SJSA1 (cell line): ENCODE results near the gene IFNLR1. TPM values are rescaled to one million over a fixed set of nuclear protein-coding genes. Genes with fewer than 3 reads are reported as not detected.
A peak's percentile ranks its signal among the peaks of the same experiment; 100 is the strongest.

Source experiments
- DNase-seq, 2 experiments: peaks; one replicate each; pipeline ENCODE4 v3.0.0-alpha.2; 2015 to 2020; ENCODE audit warnings: low spot score in 2 of 2, low read depth in 1 of 2
- H3K27ac ChIP-seq: fragments of 250-450 bp; sonication (Bioruptor Pico); 2 replicates; pipeline ENCODE4 v1.5.1; 2020; ENCODE audit warnings: mild to moderate bottlenecking, moderate library complexity
- H3K27me3 ChIP-seq: fragments of 250-450 bp; sonication (Bioruptor Pico); replicated peaks from 2 replicates; pipeline ENCODE4 v1.5.1; 2020; ENCODE audit warnings: mild to moderate bottlenecking, moderate library complexity
- H3K36me3 ChIP-seq: fragments of 250-450 bp; sonication (Bioruptor Pico); 2 replicates; pipeline ENCODE4 v1.5.1; 2020; ENCODE audit warnings: mild to moderate bottlenecking
- H3K4me1 ChIP-seq: fragments of 250-450 bp; sonication (Bioruptor Pico); replicated peaks from 2 replicates; pipeline ENCODE4 v1.6.1; 2021; ENCODE audit warnings: mild to moderate bottlenecking
- H3K4me3 ChIP-seq: fragments of 250-450 bp; sonication (Bioruptor Pico); 2 replicates; pipeline ENCODE4 v1.5.1; 2020; ENCODE audit warnings: mild to moderate bottlenecking
- H3K9me3 ChIP-seq: fragments of 250-450 bp; sonication (Bioruptor Pico); replicated peaks from 2 replicates; pipeline ENCODE4 v1.5.1; 2020; ENCODE audit warnings: mild to moderate bottlenecking
- total RNA-seq: library from RNA; depleted of rRNA; stranded (reverse); fragments of >200 nt; shearing (Covaris generic); gene quantifications from 2 replicates; pipeline ENCODE4 v1.2.3, GENCODE V29; 2014

Gene IFNLR1
- total RNA-seq, 1 experiment from 2014 or later: not detected

DNA sequence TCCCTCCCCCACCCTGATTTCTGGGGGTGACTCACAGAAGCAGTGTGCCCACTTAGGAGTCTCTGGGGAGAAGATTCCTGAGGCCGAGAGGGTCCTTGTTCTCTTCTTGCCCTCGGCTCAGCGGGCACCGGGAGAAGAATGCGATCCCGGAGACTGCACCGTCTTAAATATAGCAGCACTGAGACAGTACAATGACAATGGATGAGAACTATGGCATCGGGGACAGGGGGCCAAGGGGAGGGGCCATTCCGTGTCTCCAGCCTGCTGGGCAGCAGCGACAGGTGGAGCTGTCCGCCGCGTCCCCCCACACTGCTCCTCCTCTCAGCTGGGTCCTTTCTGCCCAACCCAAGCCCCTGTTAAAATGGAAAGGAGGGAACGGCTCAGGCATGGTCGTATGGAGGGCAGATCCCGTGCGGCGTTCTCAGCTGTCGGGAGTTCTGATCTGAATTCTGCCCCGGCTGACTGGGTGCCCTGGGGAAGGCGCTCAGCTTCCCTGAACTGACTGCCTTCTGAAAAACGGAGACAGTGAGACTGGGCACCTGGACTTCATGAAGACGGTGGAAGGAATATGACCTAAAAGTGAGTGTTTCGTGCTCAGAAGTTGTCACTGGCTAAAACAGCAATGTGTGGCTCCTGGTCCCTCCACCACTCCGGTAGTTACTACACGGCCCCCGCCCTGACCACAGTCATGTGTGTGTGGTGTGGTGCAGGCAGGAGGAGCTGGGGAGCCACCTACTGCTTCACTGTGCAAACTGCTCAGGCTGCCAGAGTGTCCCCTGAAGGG, 74.9 kb downstream of the IFNLR1 start, which contains the start of gene MYOM3:
Gene MYOM3, minus strand, starts transcription at position 140 of the 784 bp plus-strand sequence. CDS start 3,499 bp downstream, outside the sequence.
- Histone ChIP-seq H3K36me3 (no peaks in the 10 kb centered on the region), H3K4me3 (no peak within 1 kb of the TSS), H3K27ac (no peak within 1 kb of the TSS), H3K4me1 (peaks cover 26% of the 10 kb centered on the region), H3K9me3 (no peaks in the 10 kb centered on the region), H3K27me3 (no peaks in the 10 kb centered on the region; the same call in 1 of the 2 replicates)
- DNase-seq: peak; percentile 40 to 71

DNA sequence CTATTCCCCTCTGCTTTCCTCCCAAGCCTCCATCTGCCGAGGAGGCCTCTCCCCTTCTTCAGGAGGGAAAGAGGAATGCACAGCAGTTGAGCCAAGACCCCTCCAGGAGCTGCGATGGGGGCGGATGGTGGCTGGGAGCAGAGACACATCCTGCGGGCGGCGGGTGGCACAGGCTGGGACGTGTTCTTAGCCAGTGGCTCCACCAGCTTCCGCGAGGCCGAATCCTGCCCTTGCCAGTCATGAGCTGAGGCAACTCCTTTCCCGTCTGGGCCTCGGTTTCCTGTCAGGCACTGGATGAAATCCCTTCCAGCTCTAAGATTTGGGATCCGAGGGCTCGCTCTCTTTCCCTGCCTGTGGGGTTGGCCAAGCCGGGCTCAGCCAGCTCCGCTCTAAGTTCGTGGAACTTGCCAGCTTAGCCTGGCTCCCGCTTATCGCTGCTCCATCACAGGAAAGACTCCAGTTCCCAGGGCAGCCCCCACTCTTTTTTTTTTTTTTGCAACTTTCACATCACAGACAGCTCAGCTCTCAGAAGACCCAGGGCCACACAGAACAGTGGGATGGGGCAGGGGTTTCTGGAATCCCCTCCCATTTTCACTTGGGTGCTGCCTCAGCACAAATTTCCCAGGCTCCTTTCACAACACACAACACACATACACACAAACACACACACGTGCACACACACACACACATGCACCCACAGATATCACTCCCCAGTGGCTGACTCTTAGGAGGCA, 75.7 kb downstream of the IFNLR1 start:
- H3K27ac ChIP-seq: no peak overlapping the region
- DNase-seq: no peak

DNA sequence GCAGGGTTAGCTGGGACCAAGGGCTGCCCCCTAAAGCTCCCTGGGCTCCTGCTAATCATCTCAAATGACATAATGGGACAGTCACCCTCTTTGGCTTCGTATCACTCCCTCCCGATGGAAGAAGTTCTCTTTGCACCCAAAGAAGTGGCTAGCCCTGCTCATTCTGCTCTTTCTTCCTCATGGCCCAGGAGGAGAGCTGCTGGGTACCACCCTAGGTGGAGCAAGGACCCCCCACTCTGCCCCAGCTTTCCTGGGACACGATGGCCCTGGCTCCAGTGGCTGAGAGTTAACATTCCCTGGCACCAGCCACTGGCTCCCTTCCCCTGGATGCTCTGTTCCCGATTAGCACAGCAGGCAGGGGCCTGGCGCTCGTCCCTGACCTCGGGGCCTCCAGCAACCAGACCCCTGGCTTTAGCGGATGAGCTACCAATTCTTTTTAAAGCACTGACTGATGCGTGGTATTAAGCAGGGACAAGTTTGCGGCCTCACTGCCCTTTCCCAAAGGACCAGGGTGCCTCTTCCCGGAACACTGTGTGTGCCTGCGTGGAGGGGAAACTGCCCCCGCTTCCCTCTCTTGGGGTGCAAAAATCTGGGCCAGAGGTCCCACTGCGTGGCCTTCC, 76.3 kb downstream of the IFNLR1 start:
- Histone ChIP-seq H3K4me1 (peaks cover 26% of the 10 kb centered on the region), H3K36me3 (no peaks in the 10 kb centered on the region), H3K4me3 (no peak overlapping the region), H3K27ac (no peak overlapping the region), H3K27me3 (no peaks in the 10 kb centered on the region), H3K9me3 (no peaks in the 10 kb centered on the region)
- DNase-seq: no peak

More for the DNA sequence above, 75.7 kb downstream of the IFNLR1 start:
- Histone ChIP-seq H3K4me3 (no peak overlapping the region), H3K9me3 (no peaks in the 10 kb centered on the region), H3K27me3 (no peaks in the 10 kb centered on the region; the same call in 1 of the 2 replicates), H3K36me3 (no peaks in the 10 kb centered on the region), H3K4me1 (peaks cover 26% of the 10 kb centered on the region)

DNA sequence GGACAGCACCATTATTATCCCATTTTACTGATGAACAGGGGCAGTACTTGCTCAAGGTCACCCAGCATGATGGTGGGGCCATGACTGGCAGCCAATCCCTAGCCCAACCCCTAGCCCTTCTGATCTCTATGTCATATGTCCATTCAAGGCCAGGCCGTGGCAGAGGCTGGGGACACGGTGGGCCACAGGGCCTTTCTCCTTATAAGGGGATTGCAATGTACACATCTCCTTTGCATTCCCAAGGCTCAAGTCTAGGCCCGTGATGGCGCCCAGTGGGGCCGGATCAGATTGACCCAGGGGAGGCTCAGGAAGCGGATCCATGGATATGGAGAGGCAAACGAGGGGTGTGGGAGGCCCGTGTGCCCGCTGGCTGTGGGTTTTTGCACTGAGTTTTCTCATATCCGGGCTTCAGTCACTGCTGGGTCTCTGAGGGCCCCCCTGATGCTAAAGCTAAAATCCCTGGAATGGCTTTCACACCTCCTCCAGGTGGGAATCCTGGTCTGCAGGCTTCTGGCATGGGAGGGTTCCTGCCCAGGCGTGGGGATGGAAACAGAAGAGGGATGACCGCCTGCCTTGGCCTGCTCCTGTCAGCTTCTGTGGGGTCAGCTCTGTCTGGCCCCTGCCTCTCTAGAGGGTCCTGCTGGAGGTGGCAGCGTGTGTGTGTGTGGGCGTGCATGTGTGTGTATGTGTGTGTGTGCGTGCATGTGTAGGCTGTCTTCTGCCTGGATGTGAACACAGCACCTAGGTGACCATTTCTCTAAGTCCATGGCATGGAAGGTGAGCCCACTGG, 77.2 kb downstream of the IFNLR1 start:
- Histone ChIP-seq H3K27ac (no peak overlapping the region), H3K27me3 (no peaks in the 10 kb centered on the region), H3K36me3 (no peaks in the 10 kb centered on the region), H3K4me3 (no peak overlapping the region), H3K9me3 (no peaks in the 10 kb centered on the region), H3K4me1 (peaks cover 26% of the 10 kb centered on the region)
- no peak for DNase-seq

DNA sequence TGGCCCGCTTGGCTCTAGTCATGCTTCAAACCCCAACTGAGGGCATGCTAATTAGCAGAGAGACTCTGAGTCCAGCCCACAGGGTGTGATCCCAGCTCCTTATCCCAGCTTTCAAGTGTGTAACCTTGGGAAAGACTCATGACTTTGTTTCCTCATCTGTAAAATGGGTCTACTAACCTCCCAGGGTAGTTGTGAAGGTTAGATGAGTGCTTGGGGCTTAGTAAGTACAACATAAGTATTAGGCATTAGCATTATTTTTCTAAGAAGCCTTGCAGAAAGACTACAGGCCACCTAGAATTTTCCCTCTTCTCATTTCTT, 78.0 kb downstream of the IFNLR1 start:
- DNase-seq: no peak
- Histone ChIP-seq H3K9me3 (no peaks in the 10 kb centered on the region), H3K36me3 (no peaks in the 10 kb centered on the region), H3K27ac (no peak overlapping the region), H3K27me3 (no peaks in the 10 kb centered on the region), H3K4me1 (peaks cover 26% of the 10 kb centered on the region), H3K4me3 (no peak overlapping the region)

DNA sequence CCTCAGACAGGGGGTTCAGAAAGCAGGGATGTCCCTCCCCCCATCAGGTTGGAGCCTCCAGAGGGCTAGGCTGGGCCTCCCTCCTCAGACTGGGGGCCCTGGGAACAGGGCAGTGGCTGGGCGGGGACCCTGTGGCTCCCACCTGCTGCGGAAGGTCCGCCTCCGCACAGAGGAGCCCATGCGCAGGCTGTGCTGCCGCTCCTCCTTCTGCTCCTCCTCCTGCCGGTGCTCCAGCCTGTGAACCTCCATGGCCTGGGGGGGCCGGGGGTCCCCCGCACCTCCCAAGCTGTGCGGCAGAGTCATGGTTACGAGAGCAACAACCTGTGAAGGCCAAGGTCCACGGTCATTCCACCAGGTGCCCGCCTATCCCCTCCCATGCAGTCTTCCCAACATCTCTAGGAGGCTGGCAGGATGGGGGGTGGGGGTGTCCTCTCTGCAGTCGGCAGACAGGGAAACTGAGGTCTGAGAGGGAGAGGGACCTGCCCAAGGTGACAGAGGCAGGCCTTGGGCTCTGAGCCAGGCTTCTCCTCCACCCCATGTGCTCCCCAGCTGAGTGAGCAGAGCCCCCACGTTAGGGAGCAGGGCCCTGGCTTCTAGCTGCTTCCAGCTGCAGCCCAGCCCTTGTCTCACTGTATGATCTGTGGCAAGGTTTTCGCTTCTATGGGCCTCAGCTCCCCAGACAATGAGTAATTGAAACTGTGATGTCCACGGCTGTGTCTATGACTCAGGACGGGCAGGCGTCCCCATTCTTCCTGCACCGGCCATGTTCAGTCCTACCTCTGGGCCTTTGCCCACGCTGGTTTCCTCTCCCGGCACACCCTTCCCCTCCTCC, 78.5 kb downstream of the IFNLR1 start:
- Histone ChIP-seq H3K27ac (0 out of 2 replicates have a peak overlapping the region, but pooled peaks have one; percentile 18), H3K4me1 (peaks cover 26% of the 10 kb centered on the region), H3K9me3 (no peaks in the 10 kb centered on the region), H3K4me3 (no peak overlapping the region), H3K27me3 (no peaks in the 10 kb centered on the region), H3K36me3 (no peaks in the 10 kb centered on the region)
- peak; percentile 41 to 70 for DNase-seq

DNA sequence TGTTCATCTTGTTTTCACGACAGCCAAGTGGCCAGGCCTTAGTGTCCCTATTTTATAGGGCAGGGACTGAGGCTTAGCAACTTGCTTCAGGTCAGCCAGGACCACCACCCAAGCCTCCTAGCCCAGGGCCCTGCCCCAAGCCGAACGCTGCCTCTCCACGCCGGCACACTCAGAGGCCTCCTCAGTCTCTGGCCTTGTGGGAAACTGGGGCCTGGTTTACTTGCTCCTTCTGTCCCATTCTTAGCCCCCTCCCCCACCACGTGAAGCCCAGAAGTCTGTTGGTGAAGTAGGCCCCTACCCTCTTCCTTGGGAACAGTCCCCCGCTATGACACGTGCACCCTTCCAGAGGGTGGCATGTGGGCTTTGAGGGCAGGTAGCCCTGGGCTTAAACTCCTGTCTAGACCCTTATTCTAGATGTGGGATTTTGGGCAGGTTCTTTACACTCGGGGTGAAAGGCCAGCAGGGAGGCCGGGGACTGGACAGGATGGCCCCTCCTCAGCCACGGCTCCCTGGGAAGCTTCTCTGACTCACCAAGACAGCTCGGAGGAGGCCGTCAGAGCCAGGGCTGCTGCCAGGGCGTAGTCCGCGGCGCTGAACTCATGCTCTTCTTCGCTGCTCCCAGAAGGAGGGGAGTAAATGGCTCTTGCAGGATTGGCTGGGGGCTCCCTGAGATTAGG, 79.5 kb downstream of the IFNLR1 start:
- no peak for DNase-seq
- H3K4me1 ChIP-seq: peaks cover 23% of the 10 kb centered on the region
- no peak overlapping the region for H3K4me3 ChIP-seq
- no peaks in the 10 kb centered on the region for H3K9me3 ChIP-seq
- H3K27me3 ChIP-seq: no peaks in the 10 kb centered on the region
- no peak overlapping the region for H3K27ac ChIP-seq
- H3K36me3 ChIP-seq: no peaks in the 10 kb centered on the region

DNA sequence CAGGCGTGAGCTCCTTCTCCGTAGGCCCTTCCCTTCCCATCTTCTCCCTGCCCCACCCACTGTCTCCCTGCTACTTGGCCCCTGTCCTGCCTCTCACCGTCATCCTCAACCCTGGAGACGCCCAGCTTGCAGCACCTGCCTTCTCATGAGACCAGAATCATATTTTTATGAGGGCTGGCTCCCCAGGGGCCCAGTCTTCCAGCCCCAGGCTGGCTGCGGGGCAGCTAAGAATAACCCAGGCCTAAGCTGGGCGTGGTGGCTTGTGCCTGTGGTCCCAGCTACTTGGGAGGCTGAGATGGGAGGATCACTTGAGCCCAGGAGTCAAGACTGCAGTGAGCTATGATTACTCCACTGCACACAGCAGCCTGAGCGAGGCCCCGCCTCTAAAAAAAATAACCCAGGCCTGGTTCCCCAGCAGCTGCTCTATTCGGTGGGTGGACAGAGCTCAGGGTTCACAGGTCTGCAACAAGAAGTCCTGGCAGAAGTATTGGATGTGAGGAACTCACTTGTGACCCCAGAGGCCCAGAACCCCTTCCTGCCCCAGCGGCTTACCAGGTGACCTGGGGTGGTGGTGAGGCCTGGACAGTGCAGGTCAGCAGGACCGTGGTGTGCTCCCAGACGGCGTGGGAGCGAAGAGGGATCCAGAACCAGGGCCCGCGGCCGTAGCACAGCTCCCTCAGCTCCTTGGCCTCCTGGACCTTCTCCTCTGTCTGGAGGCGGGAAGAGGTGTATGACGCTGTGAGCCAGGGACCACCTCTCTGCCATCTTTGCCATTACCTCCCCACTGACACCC, 81.5 kb downstream of the IFNLR1 start:
- peaks cover 16% of the 10 kb centered on the region for H3K4me1 ChIP-seq
- no peaks in the 10 kb centered on the region for H3K27me3 ChIP-seq
- DNase-seq: no peak
- no peaks in the 10 kb centered on the region for H3K36me3 ChIP-seq
- H3K9me3 ChIP-seq: no peaks in the 10 kb centered on the region
- no peak overlapping the region for H3K27ac ChIP-seq
- no peak overlapping the region for H3K4me3 ChIP-seq

DNA sequence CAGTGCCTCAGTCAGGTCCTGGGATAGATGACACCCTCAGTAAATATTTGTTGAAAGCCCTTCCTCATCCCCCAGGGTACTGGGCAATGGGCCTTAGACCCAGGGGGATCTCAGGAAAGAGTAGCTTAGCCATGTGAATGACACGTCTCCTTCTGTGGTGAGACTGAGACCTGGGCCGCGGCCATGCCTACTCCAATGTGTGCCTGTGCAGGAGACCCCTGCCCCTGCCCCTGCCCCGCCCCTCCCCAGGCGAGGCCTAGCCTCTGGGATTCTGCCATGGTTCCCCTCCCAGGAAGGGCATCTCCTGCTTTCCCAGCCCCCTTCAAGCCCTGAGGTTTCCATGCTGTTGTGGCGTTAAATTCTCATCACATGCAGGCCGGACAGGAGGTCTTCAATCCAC, 82.2 kb downstream of the IFNLR1 start:
- Histone ChIP-seq H3K36me3 (no peaks in the 10 kb centered on the region), H3K9me3 (no peaks in the 10 kb centered on the region), H3K4me3 (no peak overlapping the region), H3K4me1 (peaks cover 16% of the 10 kb centered on the region), H3K27ac (no peak overlapping the region), H3K27me3 (no peaks in the 10 kb centered on the region)
- DNase-seq: no peak
